SU-DHL-6 (cell line): ENCODE data around the gene GALNT12.
A peak's percentile ranks its signal among the peaks of the same experiment; 100 is the strongest.

Experiments used
- H2AFZ ChIP-seq: fragments of 200-600 bp; sonication (generic); 2 replicates; pipeline ENCODE4 v1.6.1; 2014; ENCODE audit warnings: low read depth, mild to moderate bottlenecking, moderate library complexity, mixed read lengths, antibody characterized with exemption, low read length; ENCODE audit not compliant: severe bottlenecking
- H3F3A ChIP-seq: fragments of 200-600 bp; shearing (Covaris generic); 2 replicates; pipeline ENCODE4 v1.6.0; 2016; ENCODE audit warnings: antibody characterized with exemption, mild to moderate bottlenecking; ENCODE audit not compliant: insufficient read depth
- H3K27ac ChIP-seq: fragments of 200-600 bp; sonication (generic); 2 replicates; pipeline ENCODE4 v1.5.1; 2016; ENCODE audit warnings: low read depth, mild to moderate bottlenecking, low read length, moderate library complexity, mixed read lengths
- H3K27me3 ChIP-seq: fragments of 200-600 bp; sonication (generic), shearing (Covaris generic); 2 replicates; pipeline ENCODE4 v1.6.0; 2014; ENCODE audit warnings: mild to moderate bottlenecking, low read length
- H3K36me3 ChIP-seq: fragments of 200-600 bp; sonication (generic); 2 replicates; pipeline ENCODE4 v1.6.1; 2014; ENCODE audit warnings: mild to moderate bottlenecking, low read length, mixed read lengths
- H3K4me2 ChIP-seq: fragments of 300-600, 200-600 bp; shearing (Covaris generic), sonication (generic); 2 replicates; pipeline ENCODE4 v1.6.0; 2014; ENCODE audit warnings: low read length, low read depth, mild to moderate bottlenecking; ENCODE audit not compliant: poor library complexity, severe bottlenecking
- H3K4me3 ChIP-seq: fragments of 200-600 bp; sonication (generic); 2 replicates; pipeline ENCODE4 v1.5.1; 2014; ENCODE audit warnings: antibody characterized with exemption, low read length, mild to moderate bottlenecking, mixed read lengths; ENCODE audit not compliant: insufficient read depth, poor library complexity, severe bottlenecking
- H3K79me2 ChIP-seq: fragments of 200-600 bp; sonication (generic); 2 replicates; pipeline ENCODE4 v1.6.1; 2014; ENCODE audit warnings: mild to moderate bottlenecking, low read length, moderate library complexity; ENCODE audit not compliant: insufficient read depth
- H3K9ac ChIP-seq: fragments of 200-600 bp; sonication (generic); 2 replicates; pipeline ENCODE4 v1.7.0; 2014; ENCODE audit warnings: mild to moderate bottlenecking, low read length
- H3K9me2 ChIP-seq: fragments of 200-600 bp; sonication (generic); replicated peaks from 2 replicates; pipeline ENCODE4 v1.6.1; 2014; ENCODE audit warnings: low read length; ENCODE audit not compliant: insufficient read depth
- H3K9me3 ChIP-seq: fragments of 200-600 bp; sonication (generic); 2 replicates; pipeline ENCODE4 v1.6.1; 2014; ENCODE audit warnings: low read length, mixed read lengths; ENCODE audit not compliant: insufficient read depth
- H4K20me1 ChIP-seq: fragments of 200-600 bp; sonication (generic); 2 replicates; pipeline ENCODE4 v1.6.1; 2014; ENCODE audit warnings: low read depth, mild to moderate bottlenecking, antibody characterized with exemption, low read length, moderate library complexity, mixed read lengths
- CTCF ChIP-seq: fragments of 200-600 bp; sonication (generic); IDR thresholded peaks from one replicate; pipeline ENCODE4 v1.5.1; 2017; ENCODE audit warnings: antibody characterized with exemption, mild to moderate bottlenecking, low read length, moderate library complexity; ENCODE audit not compliant: insufficient read depth, poor library complexity, severe bottlenecking
- EZH2phosphoT487 ChIP-seq: fragments of 200-600 bp; sonication (generic), shearing (Covaris generic); conservative IDR thresholded peaks from 2 replicates; pipeline ENCODE4 v1.6.1; 2018; ENCODE audit warnings: mild to moderate bottlenecking, antibody characterized with exemption, low read length, moderate library complexity, mixed read lengths

Gene GALNT12

GRCh38 chr9:98808411-98808815, 943 bp downstream of the GALNT12 start:
- Histone ChIP-seq H3K79me2 (no peaks in the 10 kb centered on the region), H3K9me2 (no peaks in the 10 kb centered on the region), H3K9ac (peak overlapping the region; percentile 64), H3K9me3 (peaks cover 7% of the 10 kb centered on the region; the same call in 1 of the 2 replicates), H3F3A (no peaks in the 10 kb centered on the region; the same call in 1 of the 2 replicates), H2AFZ (peak overlapping the region; percentile 79), H3K27ac (no peak overlapping the region), H3K4me2 (peak overlapping the region; percentile 96), H4K20me1 (no peaks in the 10 kb centered on the region), H3K36me3 (no peaks in the 10 kb centered on the region), H3K4me3 (peak overlapping the region; percentile 82), H3K27me3 (no peaks in the 10 kb centered on the region)
- no peak for TF ChIP-seq EZH2phosphoT487
- no peak for TF ChIP-seq CTCF

- H3K27ac ChIP-seq, result no peak overlapping the region
- H2AFZ ChIP-seq, result no peak overlapping the region
- H3K27me3 ChIP-seq, result no peaks in the 10 kb centered on the region
- no peaks in the 10 kb centered on the region for H3K36me3 ChIP-seq
- no peak for TF ChIP-seq CTCF
- no peak for TF ChIP-seq EZH2phosphoT487
- peaks cover 7% of the 10 kb centered on the region; the same call in 1 of the 2 replicates for H3K9me3 ChIP-seq
- peak overlapping the region; percentile 96 for H3K4me2 ChIP-seq
- no peak overlapping the region for H3K4me3 ChIP-seq
- H3K9ac ChIP-seq, result no peak overlapping the region
- no peaks in the 10 kb centered on the region for H4K20me1 ChIP-seq
- no peaks in the 10 kb centered on the region for H3K9me2 ChIP-seq
- no peaks in the 10 kb centered on the region; the same call in 1 of the 2 replicates for H3F3A ChIP-seq
- no peaks in the 10 kb centered on the region for H3K79me2 ChIP-seq
These were observed 1.4 kb downstream of the GALNT12 start for GRCh38 chr9:98808875-98809274.

GRCh38 chr9:98809311-98810101, 2.0 kb downstream of the GALNT12 start:
- Histone ChIP-seq H3K4me2 (no peak overlapping the region), H3K9ac (no peak overlapping the region), H3K4me3 (no peak overlapping the region)

More at GRCh38 chr9:98809311-98810101, 2.0 kb downstream of the GALNT12 start:
- Histone ChIP-seq H3K27ac (no peak overlapping the region), H2AFZ (no peak overlapping the region), H3F3A (no peaks in the 10 kb centered on the region; the same call in 1 of the 2 replicates), H3K27me3 (no peaks in the 10 kb centered on the region), H4K20me1 (no peaks in the 10 kb centered on the region), H3K9me3 (peaks cover 7% of the 10 kb centered on the region; the same call in 1 of the 2 replicates), H3K36me3 (no peaks in the 10 kb centered on the region), H3K9me2 (no peaks in the 10 kb centered on the region), H3K79me2 (no peaks in the 10 kb centered on the region)
- TF ChIP-seq CTCF (no peak), EZH2phosphoT487 (no peak)
